NT2/D1 (cell line): Measurements from ENCODE around the gene TTR.

ENCODE experiments used
- DNase-seq: peaks from one replicate; pipeline ENCODE4 v3.0.0-alpha.2; 2011; ENCODE audit warnings: low read depth, low spot score
- H3K27me3 ChIP-seq: 2 replicates; pipeline ENCODE4 v1.6.0; 2011; ENCODE audit warnings: mild to moderate bottlenecking; ENCODE audit not compliant: insufficient read length, insufficient read depth
- H3K36me3 ChIP-seq: 2 replicates; pipeline ENCODE4 v1.6.1; 2011; ENCODE audit warnings: mild to moderate bottlenecking, low read length, mixed read lengths; ENCODE audit not compliant: insufficient read depth, insufficient read length
- H3K4me1 ChIP-seq: 2 replicates; pipeline ENCODE4 v1.5.1; 2011; ENCODE audit not compliant: insufficient read depth, insufficient read length
- H3K4me3 ChIP-seq: 2 replicates; pipeline ENCODE4 v1.5.1; 2011; ENCODE audit warnings: low read depth; ENCODE audit not compliant: insufficient read length
- H3K9ac ChIP-seq: 2 replicates; pipeline ENCODE4 v1.6.0; 2011; ENCODE audit warnings: low read depth; ENCODE audit not compliant: insufficient read length
- H3K9me3 ChIP-seq: 2 replicates; pipeline ENCODE4 v1.5.1; 2011; ENCODE audit warnings: mild to moderate bottlenecking, low read length; ENCODE audit not compliant: insufficient read depth
- SUZ12 ChIP-seq: IDR thresholded peaks from 2 replicates; pipeline ENCODE4 v1.6.1; 2011; ENCODE audit not compliant: insufficient read length, insufficient read depth; ENCODE audit errors: extremely low read depth
- YY1 ChIP-seq: IDR thresholded peaks from 2 replicates; pipeline ENCODE4 v1.6.1; 2011; ENCODE audit not compliant: insufficient read length, insufficient read depth
- ZNF274 ChIP-seq: IDR thresholded peaks from 2 replicates; pipeline ENCODE4 v1.6.1; 2011; ENCODE audit warnings: mild to moderate bottlenecking, low read depth, low read length

Gene TTR

GRCh38 chr18:31557446-31557845 lies 34.2 kb upstream of the TTR start:
- no peak for TF ChIP-seq YY1
- TF ChIP-seq SUZ12: no peak
- TF ChIP-seq ZNF274: no peak
- no peak for DNase-seq
- H3K4me1 ChIP-seq: no peaks in the 10 kb centered on the region
- no peak overlapping the region for H3K9ac ChIP-seq
- no peaks in the 10 kb centered on the region for H3K9me3 ChIP-seq
- no peak overlapping the region for H3K4me3 ChIP-seq
- no peaks in the 10 kb centered on the region for H3K36me3 ChIP-seq
- no peaks in the 10 kb centered on the region for H3K27me3 ChIP-seq

DNA sequence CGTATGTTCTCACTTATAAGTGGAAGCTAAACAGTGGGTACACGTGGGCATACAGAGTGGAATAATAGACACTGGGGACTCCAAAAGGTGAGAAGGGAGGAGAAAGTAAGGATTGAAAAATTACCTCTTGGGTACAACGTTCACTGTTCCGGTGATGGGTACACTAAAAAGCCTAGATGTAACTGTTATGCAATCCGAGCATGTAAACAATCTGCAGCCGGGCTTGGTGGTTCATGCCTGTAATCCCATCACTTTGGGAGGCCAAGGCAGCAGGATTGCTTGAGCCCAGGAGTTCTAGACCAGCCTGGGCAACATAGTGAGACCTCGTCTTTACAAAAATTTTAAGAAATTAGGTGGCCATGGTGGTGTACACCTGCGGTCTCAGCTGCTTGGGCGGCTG lies 33.1 kb upstream of the TTR start:
- TF ChIP-seq SUZ12: no peak
- TF ChIP-seq ZNF274: no peak
- no peak for TF ChIP-seq YY1
- Histone ChIP-seq H3K27me3 (no peaks in the 10 kb centered on the region), H3K9ac (no peak overlapping the region), H3K9me3 (no peaks in the 10 kb centered on the region), H3K4me1 (no peaks in the 10 kb centered on the region), H3K36me3 (no peaks in the 10 kb centered on the region), H3K4me3 (no peak overlapping the region)
- no peak for DNase-seq

DNA sequence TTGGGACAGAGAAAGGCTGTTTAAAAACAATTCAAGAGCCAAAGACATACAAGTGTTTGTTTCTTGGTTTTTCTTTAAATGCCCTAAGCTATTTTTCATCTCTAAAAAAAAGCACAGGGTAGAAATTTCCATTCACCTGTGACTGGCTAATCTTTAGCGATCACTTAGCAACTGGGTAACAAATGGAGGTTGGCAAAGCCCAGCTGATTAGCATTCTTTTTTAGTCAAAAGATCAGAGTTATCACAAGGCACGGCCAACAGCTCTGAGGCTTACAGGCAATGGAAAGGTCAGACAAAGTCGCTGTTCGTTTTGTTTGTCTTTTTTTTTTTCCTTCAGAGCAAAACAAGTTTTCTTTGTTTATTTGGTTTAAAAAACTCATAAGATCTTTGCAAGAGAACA lies 29.0 kb upstream of the TTR start:
- Histone ChIP-seq H3K27me3 (no peaks in the 10 kb centered on the region), H3K4me3 (no peak overlapping the region), H3K4me1 (no peaks in the 10 kb centered on the region), H3K9ac (no peak overlapping the region), H3K9me3 (no peaks in the 10 kb centered on the region), H3K36me3 (no peaks in the 10 kb centered on the region)
- TF ChIP-seq ZNF274 (no peak), SUZ12 (no peak), YY1 (no peak)
- no peak for DNase-seq

GRCh38 chr18:31563778-31564177 lies 27.9 kb upstream of the TTR start:
- no peaks in the 10 kb centered on the region for H3K9me3 ChIP-seq
- no peak for DNase-seq
- TF ChIP-seq ZNF274: no peak
- no peak for TF ChIP-seq SUZ12
- TF ChIP-seq YY1: no peak
- H3K4me1 ChIP-seq: no peaks in the 10 kb centered on the region
- no peak overlapping the region for H3K9ac ChIP-seq
- H3K36me3 ChIP-seq: no peaks in the 10 kb centered on the region
- H3K27me3 ChIP-seq: no peaks in the 10 kb centered on the region
- no peak overlapping the region for H3K4me3 ChIP-seq

- Histone ChIP-seq H3K4me3 (no peak overlapping the region), H3K9me3 (no peaks in the 10 kb centered on the region), H3K4me1 (no peaks in the 10 kb centered on the region), H3K27me3 (no peaks in the 10 kb centered on the region), H3K9ac (no peak overlapping the region), H3K36me3 (no peaks in the 10 kb centered on the region)
- TF ChIP-seq SUZ12: no peak
- no peak for TF ChIP-seq ZNF274
- TF ChIP-seq YY1: no peak
- DNase-seq: no peak
Measured at GRCh38 chr18:31565345-31565744, 26.3 kb upstream of the TTR start.

- Histone ChIP-seq H3K9ac (no peak overlapping the region), H3K4me3 (no peak overlapping the region), H3K27me3 (no peaks in the 10 kb centered on the region), H3K9me3 (no peaks in the 10 kb centered on the region), H3K36me3 (no peaks in the 10 kb centered on the region), H3K4me1 (no peaks in the 10 kb centered on the region)
- DNase-seq: no peak
- no peak for TF ChIP-seq SUZ12
- TF ChIP-seq ZNF274: no peak
- TF ChIP-seq YY1: no peak
Measured at GRCh38 chr18:31565782-31566512, 25.7 kb upstream of the TTR start.

GRCh38 chr18:31566576-31567306 lies 24.9 kb upstream of the TTR start:
- no peak for DNase-seq
- H3K9me3 ChIP-seq: no peaks in the 10 kb centered on the region
- TF ChIP-seq YY1 (no peak), SUZ12 (no peak), ZNF274 (no peak)
- no peaks in the 10 kb centered on the region for H3K36me3 ChIP-seq
- H3K9ac ChIP-seq: no peak overlapping the region
- no peak overlapping the region for H3K4me3 ChIP-seq
- H3K27me3 ChIP-seq: no peaks in the 10 kb centered on the region
- H3K4me1 ChIP-seq: no peaks in the 10 kb centered on the region
